ENCODE results near the gene ARRB1. TPM values are rescaled to one million over a fixed set of nuclear protein-coding genes. Genes with fewer than 3 reads are reported as not detected.

Gene ARRB1
- total and polyA plus RNA-seq, 2 of the 13 experiments (the other 11 are each of a cell fraction or from before 2014, with no cell fraction given): 22.5 to 35.7 TPM

GRCh38 chr11:75328426-75329277, 22.8 kb downstream of the ARRB1 start (continued):
- TF ChIP-seq HOXA3 (CRISPR knock-in tag; IDR thresholded peaks at IDR 0.05) (0 out of 2 replicates have a peak, but pooled peaks have one; percentile 24), XRCC5 (optimal IDR thresholded peaks at IDR 0.05; ENCODE audit: low read length) (peak; percentile 47), ELF3 (CRISPR knock-in tag; IDR thresholded peaks at IDR 0.05) (0 out of 2 replicates have a peak, but pooled peaks have one; percentile 9), NFATC3 (CRISPR knock-in tag; IDR thresholded peaks at IDR 0.05) (0 out of 2 replicates have a peak, but pooled peaks have one; percentile 36), RARA (CRISPR knock-in tag; IDR thresholded peaks at IDR 0.05) (no peak), PRMT3 (CRISPR knock-in tag; IDR thresholded peaks at IDR 0.05; ENCODE audit: borderline replicate concordance, low read depth) (0 out of 2 replicates have a peak, but pooled peaks have one; percentile 43), ELK4 (CRISPR knock-in tag; IDR thresholded peaks at IDR 0.05; ENCODE audit: borderline replicate concordance) (no peak), THRA (CRISPR knock-in tag; IDR thresholded peaks at IDR 0.05; ENCODE audit: borderline replicate concordance) (no peak), BORCS8-MEF2B (CRISPR knock-in tag; IDR thresholded peaks at IDR 0.05) (0 out of 2 replicates have a peak, but pooled peaks have one; percentile 57), FOXP4 (CRISPR knock-in tag; IDR thresholded peaks at IDR 0.05) (peak; percentile 25; the same call in 1 of the 2 replicates), ZNF317 (CRISPR knock-in tag; IDR thresholded peaks at IDR 0.05) (0 out of 2 replicates have a peak, but pooled peaks have one; percentile 16), CAMTA2 (CRISPR knock-in tag; IDR thresholded peaks at IDR 0.05; ENCODE audit: borderline replicate concordance) (no peak), IKZF5 (CRISPR knock-in tag; IDR thresholded peaks at IDR 0.05) (0 out of 2 replicates have a peak, but pooled peaks have one; percentile 28), PAXIP1 (CRISPR knock-in tag; conservative IDR thresholded peaks at IDR 0.05) (0 out of 2 replicates have a peak, but pooled peaks have one; percentile 33), ZBTB38 (CRISPR knock-in tag; IDR thresholded peaks at IDR 0.05) (peak; percentile 41), ZZZ3 (CRISPR knock-in tag; IDR thresholded peaks at IDR 0.05; ENCODE audit: borderline replicate concordance) (no peak), KDM2A (CRISPR knock-in tag; IDR thresholded peaks at IDR 0.05; ENCODE audit: borderline replicate concordance, low read depth) (0 out of 2 replicates have a peak, but pooled peaks have one; percentile 26), ISL2 (CRISPR knock-in tag; IDR thresholded peaks at IDR 0.05) (0 out of 2 replicates have a peak, but pooled peaks have one; percentile 26)
